Endothelial cell of umbilical vein (primary cell): Measurements from ENCODE around the gene SMAD7. TPM values are rescaled to one million over a fixed set of nuclear protein-coding genes. Genes with fewer than 3 reads are reported as not detected.

Source experiments
- BruUV-seq: library from RNA; stranded (reverse); fragments of 400-500 nt; replicated peaks from 2 replicates; lab custom pipeline; 2021; lab: Mats Ljungman, UMichigan
- CTCF ChIA-PET: fragments of 300-600, 350-600 bp; sonication (Branson Sonifier 250); formaldehyde crosslinking; loops from one replicate; lab custom pipeline; 2021; ENCODE audit warnings: antibody characterized with exemption, inconsistent platforms; lab: Charles Lee
- POLR2A ChIA-PET: fragments of 300-600, 350-600 bp; sonication (Branson Sonifier 250); formaldehyde crosslinking; loops from one replicate; lab custom pipeline; 2021; ENCODE audit warnings: antibody characterized with exemption, inconsistent platforms; lab: Charles Lee
- DNase-seq: peaks from one replicate; pipeline ENCODE4 v3.0.0-alpha.2; 2011; ENCODE audit warnings: low read depth, low spot score
- FAIRE-seq: peaks from 2 replicates; lab custom pipeline; 2011; peaks lifted over from hg19 to GRCh38; lab: Jason Lieb, UNC
- H2AFZ ChIP-seq: 2 replicates; pipeline ENCODE4 v1.6.0; 2012; ENCODE audit warnings: low read depth, low read length, control low read depth, inconsistent platforms
- H3K27ac ChIP-seq: 2 replicates; pipeline ENCODE4 v1.5.1; 2011; ENCODE audit warnings: low read depth, mild to moderate bottlenecking, control low read depth, low read length, moderate library complexity; ENCODE audit not compliant: insufficient read depth
- H3K27me3 ChIP-seq, 2 experiments: 2 replicates each; pipeline versions ENCODE4 v1.6.0 to v1.6.1; 2011; ENCODE audit warnings: low read length in 2 of 2, mixed read lengths in 1 of 2; ENCODE audit not compliant: control insufficient read depth in 2 of 2, insufficient read depth in 2 of 2
- H3K36me3 ChIP-seq, 2 experiments: 2 replicates in 1 of 2; 3 replicates in 1 of 2; pipeline ENCODE4 v1.5.1; 2011; ENCODE audit warnings: low read length in 2 of 2, mild to moderate bottlenecking in 1 of 2, moderate library complexity in 1 of 2; ENCODE audit not compliant: control insufficient read depth in 2 of 2, insufficient read depth in 2 of 2; ENCODE audit errors: extremely low read depth in 1 of 2
- H3K4me1 ChIP-seq: 3 replicates; pipeline ENCODE4 v1.5.1; 2011; ENCODE audit warnings: mild to moderate bottlenecking, low read length; ENCODE audit not compliant: control insufficient read depth, insufficient read depth; ENCODE audit errors: extremely low read depth
- H3K4me2 ChIP-seq: 2 replicates; pipeline ENCODE4 v1.6.1; 2011; ENCODE audit warnings: low read length, control low read depth, mixed read lengths; ENCODE audit not compliant: insufficient read depth
- H3K4me3 ChIP-seq, 3 experiments: fragments of 200-600 bp in 1 of 3; sonication (generic), shearing (Covaris generic) in 1 of 3; replicated peaks in 1 of 3; 2 replicates each; pipeline ENCODE4 v1.5.1; 2011 to 2016; ENCODE audit warnings: control low read depth in 3 of 3, low read length in 3 of 3, mild to moderate bottlenecking in 2 of 3, inconsistent platforms in 1 of 3, low read depth in 1 of 3, moderate library complexity in 1 of 3; ENCODE audit not compliant: insufficient read depth in 1 of 3
- H3K79me2 ChIP-seq: 2 replicates; pipeline ENCODE4 v1.6.0; 2012; ENCODE audit warnings: low read length, inconsistent platforms; ENCODE audit not compliant: control insufficient read depth, insufficient read depth
- H3K9ac ChIP-seq: replicated peaks from 2 replicates; pipeline ENCODE3; 2011; ENCODE audit warnings: low read length, control low read depth; ENCODE audit not compliant: insufficient read depth; ENCODE audit errors: extremely low read depth
- H3K9me1 ChIP-seq: replicated peaks from 3 replicates; pipeline ENCODE4 v1.6.0; 2011; ENCODE audit warnings: mild to moderate bottlenecking, low read length; ENCODE audit not compliant: control insufficient read depth, insufficient read depth; ENCODE audit errors: extremely low read depth
- H3K9me3 ChIP-seq: replicated peaks from 2 replicates; pipeline ENCODE4 v1.5.1; 2012; ENCODE audit warnings: low read length, inconsistent platforms; ENCODE audit not compliant: control insufficient read depth, insufficient read depth
- H4K20me1 ChIP-seq: replicated peaks from 2 replicates; pipeline ENCODE3; 2011; ENCODE audit warnings: mild to moderate bottlenecking, low read length; ENCODE audit not compliant: control insufficient read depth, insufficient read depth; ENCODE audit errors: extremely low read depth
- CTCF ChIP-seq, 2 donors: IDR thresholded peaks; 1 replicate in 1 of 2; 2 replicates in 1 of 2; pipeline ENCODE4 v1.5.1; 2011; ENCODE audit warnings: low read length in 2 of 2, mild to moderate bottlenecking in 2 of 2, moderate library complexity in 2 of 2, control low read depth in 1 of 2, inconsistent platforms in 1 of 2, low read depth in 1 of 2; ENCODE audit not compliant: insufficient read depth in 1 of 2; ENCODE audit errors: extremely low read depth in 1 of 2
- EZH2 ChIP-seq: IDR thresholded peaks from 2 replicates; pipeline ENCODE4 v1.6.1; 2012; ENCODE audit warnings: borderline replicate concordance, low read depth, mild to moderate bottlenecking, moderate library complexity, low read length, inconsistent platforms; ENCODE audit not compliant: severe bottlenecking
- FOS ChIP-seq: IDR thresholded peaks from 2 replicates; pipeline ENCODE4 v1.6.1; 2011; ENCODE audit warnings: mild to moderate bottlenecking, low read length, moderate library complexity, borderline replicate concordance; ENCODE audit not compliant: insufficient read depth
- GATA2 ChIP-seq: IDR thresholded peaks from 2 replicates; pipeline ENCODE4 v1.7.0; 2011; ENCODE audit warnings: low read depth, mild to moderate bottlenecking, moderate library complexity, mixed read lengths, low read length; ENCODE audit not compliant: insufficient read length, insufficient read depth
- JUN ChIP-seq: IDR thresholded peaks from 2 replicates; pipeline ENCODE4 v1.6.1; 2011; ENCODE audit warnings: borderline replicate concordance, low read depth; ENCODE audit not compliant: insufficient read length, insufficient read depth
- MAX ChIP-seq: IDR thresholded peaks from 2 replicates; pipeline ENCODE4 v1.6.1; 2011; ENCODE audit not compliant: insufficient read depth, insufficient read length
- MYC ChIP-seq: IDR thresholded peaks from one replicate; pipeline ENCODE4 v1.6.1; 2011; ENCODE audit warnings: mild to moderate bottlenecking, low read depth, low read length
- POLR2A ChIP-seq: IDR thresholded peaks from 2 replicates; pipeline ENCODE4 v1.6.1; 2012; ENCODE audit warnings: low read depth, mild to moderate bottlenecking, control low read depth, low read length
- POLR2AphosphoS5 ChIP-seq: IDR thresholded peaks from 2 replicates; pipeline ENCODE4 v1.6.1; 2012; ENCODE audit warnings: low read depth, mild to moderate bottlenecking, control low read depth, low read length, moderate library complexity; ENCODE audit not compliant: insufficient read depth
- dilution Hi-C: fragments of 300-500 bp; cut with MboI; formaldehyde crosslinking; loops from one replicate; pipeline ENCODE4 v1.15.0; 2019; ENCODE audit warnings: low sequenced_read_pairs; ENCODE audit not compliant: extremely low pct_ligation_motif_present
- intact Hi-C: fragments of 100-400 bp; cut with micrococcal nuclease; formaldehyde crosslinking; loops from one replicate; pipeline ENCODE4 v1.10.0; 2022
- polyA plus RNA-seq, 4 experiments: library from polyadenylated mRNA; depleted of rRNA in 3 of 4; stranded (reverse) in 3 of 4; unstranded in 1 of 4; fragments of >200 nt; gene quantifications; 2 replicates each; pipeline versions ENCODE4 v1.2.1 to v1.2.3, GENCODE V29; 2011 to 2012; ENCODE audit warnings: missing spikeins in 1 of 4
- total RNA-seq: library from RNA; stranded (reverse); gene quantifications from 2 replicates; pipeline ENCODE4 v1.2.3, GENCODE V29; 2021

Gene SMAD7
- total and polyA plus RNA-seq, 2 donors (not counting 3 experiments of a cell fraction or from before 2014, with no cell fraction given) = 3.6 to 8.0 TPM

GRCh38 chr18:48958951-48959350, 8.2 kb upstream of the SMAD7 start:
- no peaks in the 10 kb centered on the region for H3K79me2 ChIP-seq
- no peak overlapping the region for H3K9ac ChIP-seq
- no peaks in the 10 kb centered on the region for H3K9me1 ChIP-seq
- no peaks in the 10 kb centered on the region for H3K36me3 ChIP-seq
- no peak overlapping the region for H2AFZ ChIP-seq
- CTCF ChIA-PET = interaction anchor here (1.3 kb wide), 1 partner anchor 182 kb away, joined by 4 read pairs; no protein-coding TSS in a partner anchor
- dilution Hi-C loops (no loop called here), intact Hi-C loops (no loop called here)
- POLR2A ChIA-PET = no interaction called here
- peaks cover 0 to 4% of the 10 kb centered on the region in 2 experiments for H3K27me3 ChIP-seq
- no TSS peak for BruUV-seq
- H3K27ac ChIP-seq = no peak overlapping the region
- FAIRE-seq (no peak), DNase-seq (no peak)
- H4K20me1 ChIP-seq = no peaks in the 10 kb centered on the region
- no peaks in the 10 kb centered on the region for H3K9me3 ChIP-seq
- TF ChIP-seq POLR2A (no peak), EZH2 (no peak), FOS (no peak), JUN (no peak), POLR2AphosphoS5 (no peak), GATA2 (no peak), MAX (no peak), MYC (no peak), CTCF (IDR thresholded peaks at IDR 0.05; ENCODE audit: extremely low read depth in 1 of 2, insufficient read depth in 1 of 2, low read depth in 1 of 2, low read length in 2 of 2) (no peak)
- H3K4me3 ChIP-seq = no peak overlapping the region
- peaks cover 26% of the 10 kb centered on the region for H3K4me1 ChIP-seq
- H3K4me2 ChIP-seq = no peak overlapping the region
